GM21786 (cell line): ENCODE results near the gene PLCB4.
"Not testable (repeated sequence)": the region's sequence is repeated elsewhere in the genome, so short reads cannot be mapped to it uniquely, and the experiment has no call there.

ENCODE experiments used
- ATAC-seq: cut with Tn5 transposase; IDR thresholded peaks from one replicate; pipeline ENCODE4 v1.9.1; 2021; ENCODE audit not compliant: unreplicated experiment

Gene PLCB4

DNA sequence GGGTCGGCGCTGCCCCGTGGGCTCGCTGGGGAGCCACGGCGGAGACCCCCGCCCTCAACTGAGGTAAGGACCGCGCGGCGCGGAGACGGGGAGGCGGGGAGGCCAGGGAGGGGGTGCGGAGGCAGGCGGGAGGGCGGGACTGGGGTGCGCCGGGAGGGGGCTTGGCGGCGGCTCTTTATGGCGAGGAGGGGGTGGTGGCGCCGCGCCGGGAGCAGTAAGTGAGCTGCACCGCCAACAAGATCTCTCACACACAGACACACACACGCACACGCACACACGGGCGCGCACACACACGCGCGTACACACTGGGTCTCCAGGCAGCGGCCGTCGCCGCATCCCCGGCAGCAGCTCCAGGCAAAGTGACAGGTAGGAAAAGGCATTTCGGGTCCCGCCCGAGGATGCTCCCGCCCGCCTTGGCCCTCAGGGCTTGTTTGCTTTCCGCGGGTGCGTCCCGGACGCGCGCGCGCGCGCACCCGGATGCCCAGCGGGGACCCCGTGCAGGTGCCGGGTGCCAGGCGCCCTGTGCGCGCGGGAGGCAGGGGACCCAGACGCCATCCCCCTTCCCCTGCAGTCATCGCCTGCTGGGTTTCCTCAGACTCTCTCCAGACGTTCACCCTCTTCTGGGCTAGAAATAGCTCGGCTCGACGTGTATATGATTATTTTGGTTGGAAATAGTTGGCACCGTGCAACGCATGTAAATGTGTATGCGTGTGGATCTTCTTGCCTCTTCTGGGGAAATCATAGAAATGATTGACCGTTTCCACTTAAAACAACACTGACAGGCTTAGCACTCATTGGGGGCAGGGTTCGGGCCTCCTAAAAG lies at the start of gene PLCB4:
Gene PLCB4 (plus strand): TSS at position 247 of the 823 bp plus-strand sequence. CDS start 238,728 bp downstream, outside the sequence.
- ATAC-seq = no peak

DNA sequence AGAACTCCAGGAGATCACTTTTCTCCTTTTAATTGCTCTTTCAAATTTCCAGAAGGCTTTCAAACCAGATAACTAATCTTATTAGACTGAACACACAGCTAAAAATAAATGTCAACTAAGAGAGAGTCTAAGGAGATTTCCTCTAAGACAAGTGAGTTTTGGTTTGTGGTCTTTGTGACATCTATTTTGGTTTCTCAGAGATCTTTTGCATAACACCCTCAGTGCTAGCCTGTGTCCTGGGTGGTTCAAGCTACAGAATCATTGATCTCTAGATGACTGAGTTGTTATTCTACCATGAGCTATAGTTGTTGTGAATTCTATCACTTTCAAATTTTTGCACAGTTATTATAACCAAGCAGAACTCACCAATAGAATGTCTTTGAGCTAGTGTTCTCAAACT lies 49.1 kb upstream of the PLCB4 start:
- ATAC-seq = no peak

DNA sequence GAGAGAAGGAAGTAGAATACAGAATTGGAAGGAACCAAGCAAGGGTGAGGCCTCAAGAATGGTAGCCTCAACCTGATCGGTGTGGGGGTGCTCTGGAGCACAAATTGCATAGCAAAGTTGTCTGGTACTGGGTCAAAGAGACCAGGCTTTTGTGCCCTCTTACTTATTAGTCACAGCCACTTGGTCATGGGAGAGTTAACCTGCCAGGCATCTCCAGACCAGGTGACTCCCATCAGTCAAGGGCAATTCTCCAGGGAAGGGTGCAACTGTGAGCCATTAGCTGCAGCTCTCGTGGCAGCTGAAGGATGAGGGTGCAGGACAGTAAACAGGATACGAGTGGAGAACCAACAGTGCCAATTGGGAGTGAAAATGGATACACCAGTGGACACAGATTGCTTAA lies 47.7 kb upstream of the PLCB4 start:
- ATAC-seq = no peak

DNA sequence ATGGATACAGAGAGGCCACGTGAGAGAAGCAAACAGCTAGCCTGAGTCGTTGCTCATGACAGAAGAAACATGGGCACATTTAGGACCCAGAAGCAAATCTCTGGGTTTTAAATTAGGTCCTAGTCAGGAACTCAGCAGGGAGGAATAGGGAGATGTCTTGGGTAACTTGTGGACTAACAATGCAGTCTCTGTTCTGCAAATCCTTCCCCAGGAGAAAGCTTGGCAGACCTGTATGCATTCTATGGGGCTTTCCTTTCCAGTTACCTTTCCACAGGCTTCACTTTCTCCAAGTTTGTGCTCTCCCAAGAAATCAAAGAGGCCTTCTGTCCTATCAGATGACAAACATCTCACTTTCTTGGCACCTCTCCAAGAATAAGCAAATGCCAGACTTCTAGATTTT lies 47.2 kb upstream of the PLCB4 start:
- no peak for ATAC-seq

DNA sequence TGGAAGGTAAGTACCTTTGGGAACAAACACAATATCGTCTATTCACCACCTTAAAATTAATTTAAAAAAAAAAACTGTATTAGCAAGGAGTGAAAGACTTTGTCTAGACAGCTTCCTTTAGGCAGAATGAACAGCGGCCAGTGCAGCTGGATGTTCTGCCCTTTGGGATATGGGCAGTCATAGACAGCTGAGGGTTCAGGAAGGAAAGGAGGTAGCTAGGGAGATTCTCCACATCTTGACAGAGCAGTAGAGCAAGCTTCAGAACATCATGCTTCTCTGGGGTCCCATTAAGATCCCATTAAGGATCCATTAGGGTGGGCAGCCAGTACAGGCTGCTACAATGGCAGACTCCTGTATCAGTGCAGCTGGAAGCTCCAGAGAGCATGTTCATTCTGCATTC lies 46.5 kb upstream of the PLCB4 start:
- ATAC-seq = no peak

DNA sequence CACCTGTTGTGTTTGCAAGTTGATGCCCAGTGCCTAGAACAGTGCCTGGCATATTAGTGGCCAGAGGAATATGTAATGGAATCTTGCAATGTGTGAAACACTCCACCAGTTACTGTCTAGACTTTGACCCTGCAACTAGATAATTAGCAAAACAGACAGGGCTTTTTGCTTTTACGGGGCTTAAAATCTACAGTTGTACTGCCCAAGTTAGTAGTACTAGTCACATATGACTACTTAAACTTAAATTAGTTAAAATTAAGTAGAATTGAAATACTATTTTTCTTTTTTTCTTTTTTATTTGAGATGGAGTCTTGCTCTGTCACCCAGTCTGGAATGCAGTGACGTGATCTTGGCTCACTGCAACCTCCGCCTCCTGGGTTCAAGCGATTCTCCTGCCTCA lies 44.3 kb upstream of the PLCB4 start:
- ATAC-seq = no peak

DNA sequence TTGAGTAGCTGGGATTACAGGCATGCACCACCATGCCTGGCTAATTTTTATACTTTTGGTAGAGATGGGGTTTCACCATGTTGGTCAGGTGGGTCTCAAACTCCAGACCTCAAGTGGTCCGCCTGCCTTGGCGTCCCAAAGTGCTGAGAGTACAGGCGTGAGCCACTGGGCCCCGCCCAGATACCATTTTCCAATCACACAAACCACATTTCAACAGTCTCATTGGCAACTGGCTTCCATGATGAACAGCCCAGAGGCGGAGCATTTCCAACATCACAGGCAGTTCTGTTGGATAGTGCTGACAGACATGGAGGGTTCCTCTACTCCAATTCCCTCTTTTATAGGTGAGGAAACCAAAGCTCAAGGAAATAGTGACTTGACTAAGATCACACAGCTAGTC lies 43.9 kb upstream of the PLCB4 start:
- ATAC-seq = no peak

DNA sequence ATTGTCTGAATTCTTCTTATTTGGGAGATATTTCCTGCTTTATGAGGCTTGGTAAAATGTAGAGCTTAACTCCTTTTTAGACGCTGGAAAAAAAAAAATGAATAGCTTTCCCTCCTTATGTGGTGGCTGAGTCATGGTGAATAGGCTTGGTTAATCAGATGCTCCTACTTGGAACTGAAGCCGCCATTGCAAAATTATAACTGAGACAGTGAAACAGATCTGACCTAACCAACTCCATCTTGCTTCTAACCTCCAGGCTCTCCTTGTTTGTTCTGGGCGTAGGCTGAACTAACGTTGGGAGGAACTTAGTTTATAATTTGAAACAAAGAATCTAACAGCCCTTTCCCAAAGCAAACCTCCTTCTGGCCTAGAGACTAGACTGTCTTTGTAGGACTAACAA lies 43.2 kb upstream of the PLCB4 start:
- no peak for ATAC-seq

DNA sequence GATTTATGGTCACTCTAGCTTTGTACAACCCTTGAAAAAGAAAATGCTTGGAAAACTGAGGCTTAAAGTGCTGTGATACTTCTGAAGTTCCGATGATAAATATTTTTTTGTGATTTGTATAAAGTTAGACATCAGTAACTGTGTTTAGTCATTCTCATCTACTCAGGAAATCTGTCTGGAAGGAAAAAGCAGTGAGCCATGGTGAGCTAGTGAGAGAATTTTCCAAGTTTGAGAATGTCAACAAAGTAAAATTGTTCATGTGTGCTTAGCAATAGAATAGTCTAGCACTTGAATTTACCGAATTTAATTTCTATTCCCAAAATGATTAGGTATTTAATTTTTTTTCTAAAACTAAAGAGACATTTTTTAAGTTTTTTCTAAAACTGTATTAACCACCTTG lies 41.3 kb upstream of the PLCB4 start:
- no peak for ATAC-seq

DNA sequence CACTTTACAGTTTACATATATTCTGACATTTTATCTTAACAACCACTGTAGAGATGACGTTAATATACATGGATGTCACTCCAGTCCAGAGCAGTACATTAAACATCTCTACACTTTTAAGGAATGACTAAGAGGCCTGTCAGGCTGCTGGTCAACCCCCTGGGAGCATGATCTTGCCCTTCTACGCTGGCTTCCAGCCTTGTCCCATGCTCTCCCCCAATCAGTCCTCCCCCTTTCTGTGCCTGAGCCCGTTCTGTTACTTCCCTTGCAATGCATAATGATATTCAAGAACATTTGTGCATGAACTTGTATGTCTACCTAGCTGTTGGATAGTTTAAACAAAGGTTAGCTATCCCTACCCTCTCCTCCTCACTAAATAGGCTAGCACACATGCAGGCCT lies 40.5 kb upstream of the PLCB4 start:
- no peak for ATAC-seq

DNA sequence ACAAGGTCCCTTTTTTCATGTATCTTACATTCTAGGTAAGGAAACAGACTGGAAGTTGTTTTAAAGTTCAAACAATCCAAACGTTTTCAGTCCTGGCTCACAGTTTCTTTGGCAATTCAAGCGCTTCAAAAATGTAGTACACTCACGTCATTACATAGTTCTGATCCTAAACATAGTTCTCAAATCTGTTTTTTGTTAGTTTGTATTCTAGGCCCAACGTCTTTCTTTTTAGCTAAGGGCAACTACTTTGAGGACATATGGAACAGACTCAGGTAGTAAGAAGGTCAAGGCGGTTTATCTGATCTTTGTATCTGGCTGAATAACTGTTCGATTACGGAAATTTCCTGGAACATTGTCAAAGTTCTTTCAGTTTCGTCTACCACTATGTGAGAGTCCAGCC lies 36.9 kb upstream of the PLCB4 start:
- no peak for ATAC-seq

DNA sequence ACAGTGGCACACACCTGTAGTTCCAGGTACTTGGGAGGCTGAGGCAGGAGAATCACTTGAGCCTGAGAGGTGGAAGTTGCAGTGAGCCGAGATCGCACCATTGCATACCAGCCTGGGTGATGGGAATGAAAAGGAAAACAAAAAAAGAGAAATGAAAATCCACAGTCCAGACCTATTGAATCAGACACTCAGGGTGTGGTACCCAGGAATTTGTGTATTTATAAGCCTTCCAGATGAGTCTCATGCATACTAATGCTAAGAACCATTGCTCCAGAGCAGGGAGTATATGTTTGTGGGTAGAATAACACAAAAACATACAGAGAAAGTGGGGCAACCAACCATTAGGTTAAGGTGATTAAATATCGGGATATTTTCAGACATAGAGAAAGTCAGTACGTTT lies 36.1 kb upstream of the PLCB4 start:
- no peak for ATAC-seq

DNA sequence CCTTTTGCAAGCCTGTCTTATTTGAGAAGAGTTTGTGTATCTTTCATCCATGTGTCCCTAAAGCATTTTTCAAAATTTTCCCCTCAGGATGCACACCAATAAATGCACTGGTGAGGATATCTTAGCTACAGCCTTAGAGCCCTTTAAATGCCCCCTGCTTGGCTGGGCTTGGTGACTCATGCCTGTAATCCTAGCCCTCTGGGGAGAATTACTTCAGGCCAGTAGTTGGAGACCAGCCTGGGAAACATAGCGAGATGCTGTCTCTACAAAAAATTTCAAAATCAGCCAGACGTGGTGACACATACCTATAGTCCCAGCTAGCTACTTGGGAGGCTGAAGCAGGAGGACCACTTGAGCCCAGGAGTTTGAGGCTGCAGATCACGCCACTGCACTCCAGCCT lies 33.8 kb upstream of the PLCB4 start:
- ATAC-seq = no peak

DNA sequence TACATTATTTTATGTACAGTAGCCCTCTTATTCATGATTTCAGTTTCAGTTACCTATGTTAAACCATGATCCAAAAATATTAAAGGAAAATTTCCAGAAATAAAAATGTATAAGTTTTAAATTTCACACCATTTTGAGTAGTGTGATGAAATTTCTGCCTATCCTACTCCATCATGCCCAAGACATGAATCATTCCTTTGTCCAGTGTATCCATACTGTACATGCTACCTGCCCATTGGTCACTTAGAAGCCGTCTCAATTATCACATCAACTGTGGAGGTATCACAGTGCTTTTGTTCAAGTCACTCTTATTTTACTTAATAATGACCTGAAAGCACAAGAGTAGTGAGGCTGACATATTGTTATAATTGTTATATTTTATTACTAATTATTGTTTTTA lies 32.3 kb upstream of the PLCB4 start:
- ATAC-seq = no peak

DNA sequence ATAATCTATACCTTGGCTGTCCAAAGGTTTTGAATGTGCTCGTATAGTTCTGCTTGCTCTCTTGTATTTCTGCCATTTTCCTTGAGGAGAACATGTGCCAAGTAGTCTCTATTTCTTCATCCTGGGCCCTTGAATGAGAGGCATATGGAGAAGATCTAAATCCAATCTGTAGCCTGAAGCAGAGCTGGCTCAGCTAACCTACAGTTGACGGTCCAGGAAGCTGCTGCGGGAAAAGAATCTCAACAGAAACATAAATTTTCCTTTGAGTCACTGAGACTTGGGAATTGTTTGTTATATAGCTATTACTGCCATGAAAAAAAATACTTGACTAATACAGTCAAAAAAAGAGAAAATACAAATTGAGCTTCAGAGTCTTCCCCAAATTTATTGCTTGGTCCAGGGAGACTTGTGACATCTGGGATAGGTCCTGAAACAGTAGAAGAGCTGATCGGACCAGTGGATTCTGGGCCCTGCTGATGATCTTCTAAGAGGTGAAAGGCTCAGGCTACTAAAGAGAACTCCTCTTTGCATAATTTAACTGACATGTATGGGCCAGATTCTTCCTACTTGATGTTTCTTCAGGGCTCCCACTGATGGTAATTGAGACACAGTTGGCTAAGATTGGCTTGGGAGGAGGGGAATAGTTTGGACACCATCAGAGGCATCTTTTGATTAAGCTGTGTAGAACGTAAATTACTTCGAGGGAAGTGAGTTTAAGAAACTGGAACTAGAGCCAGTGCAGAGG lies 29.9 kb upstream of the PLCB4 start:
- no peak for ATAC-seq

DNA sequence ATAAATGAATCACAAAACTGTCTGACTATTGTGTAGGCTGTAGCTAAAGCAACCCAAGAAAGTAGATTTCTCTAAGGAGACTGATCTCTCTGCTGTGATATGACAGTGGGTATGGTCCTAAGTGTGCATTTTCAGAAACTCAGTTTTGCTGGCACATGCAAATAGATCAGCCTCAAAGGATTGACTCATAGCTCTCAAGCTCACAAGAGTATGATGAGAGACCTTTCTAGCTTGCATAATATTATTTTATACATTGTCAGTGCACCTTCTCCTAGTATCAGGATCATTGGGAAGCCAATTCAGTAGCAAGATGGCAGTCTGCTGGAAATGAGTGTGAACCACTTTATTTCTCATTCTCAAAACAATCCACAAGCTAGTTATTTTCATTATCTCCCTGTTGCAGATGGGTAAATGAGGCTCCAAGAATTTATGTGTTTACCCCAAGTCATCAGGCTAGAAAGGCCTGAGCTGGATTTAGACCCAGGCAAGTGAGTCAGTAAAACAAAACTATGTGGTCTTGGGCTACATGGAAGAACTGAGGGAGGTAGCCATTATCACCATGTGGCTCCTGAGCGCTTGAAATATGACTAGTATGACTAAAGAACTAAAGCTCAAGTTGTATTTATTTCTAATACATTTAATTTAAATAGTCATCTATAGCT lies 27.9 kb upstream of the PLCB4 start:
- ATAC-seq = no peak

DNA sequence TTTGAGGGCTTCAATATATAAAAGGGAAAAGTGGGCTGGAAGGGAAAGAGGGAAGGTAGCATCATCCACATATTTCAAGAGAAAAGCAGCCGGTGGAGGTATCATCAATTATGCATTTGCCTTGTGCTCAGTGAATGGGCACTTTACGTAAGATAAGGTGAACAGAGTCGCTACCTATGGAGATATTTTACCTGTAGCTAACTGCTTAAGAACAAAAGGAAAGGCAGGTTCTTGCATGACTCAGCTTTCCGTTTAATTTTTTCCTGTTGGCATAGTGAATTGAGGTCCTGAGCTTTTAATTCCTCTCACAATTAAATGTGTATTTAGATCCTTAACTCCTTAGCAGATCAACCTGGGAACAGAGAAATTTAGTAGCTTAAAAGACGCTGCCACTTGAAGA lies 25.5 kb upstream of the PLCB4 start:
- no peak for ATAC-seq

DNA sequence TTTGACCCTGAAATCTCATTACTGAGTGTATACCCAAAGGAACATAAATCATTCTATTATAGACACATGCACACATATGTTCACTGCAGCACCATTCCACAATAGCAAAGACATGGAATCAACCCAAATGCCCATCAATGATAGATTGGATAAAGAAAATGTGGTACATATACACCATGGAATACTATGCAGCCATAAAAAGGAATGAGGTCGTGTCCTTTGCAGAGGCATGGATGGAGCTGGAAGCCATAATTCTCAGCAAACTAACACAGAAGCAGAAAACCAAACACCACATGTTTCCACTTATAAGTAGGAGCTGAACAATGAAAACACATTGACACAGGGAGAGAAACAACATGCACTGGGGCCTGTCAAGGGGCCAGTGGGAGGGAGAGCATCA lies 21.0 kb upstream of the PLCB4 start:
- ATAC-seq = not testable (repeated sequence)

DNA sequence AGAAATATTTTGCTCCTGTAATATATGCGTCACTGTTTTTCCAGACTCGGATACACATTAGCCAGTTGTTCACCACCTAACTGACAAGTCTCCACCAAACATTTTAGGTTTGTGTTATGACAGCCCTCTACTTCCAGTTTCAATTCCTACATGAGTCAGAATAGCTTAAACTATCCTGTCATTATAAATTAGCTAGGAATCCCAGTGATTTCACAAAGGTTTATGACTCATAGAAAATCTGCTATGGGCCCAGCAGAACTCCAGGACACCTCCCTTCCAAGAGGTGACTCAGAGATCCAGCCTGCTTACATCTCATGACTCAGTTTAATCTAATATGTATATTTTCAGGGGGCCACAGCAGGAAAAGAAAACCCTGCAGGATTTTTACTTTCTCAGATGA lies 17.4 kb upstream of the PLCB4 start:
- no peak for ATAC-seq

DNA sequence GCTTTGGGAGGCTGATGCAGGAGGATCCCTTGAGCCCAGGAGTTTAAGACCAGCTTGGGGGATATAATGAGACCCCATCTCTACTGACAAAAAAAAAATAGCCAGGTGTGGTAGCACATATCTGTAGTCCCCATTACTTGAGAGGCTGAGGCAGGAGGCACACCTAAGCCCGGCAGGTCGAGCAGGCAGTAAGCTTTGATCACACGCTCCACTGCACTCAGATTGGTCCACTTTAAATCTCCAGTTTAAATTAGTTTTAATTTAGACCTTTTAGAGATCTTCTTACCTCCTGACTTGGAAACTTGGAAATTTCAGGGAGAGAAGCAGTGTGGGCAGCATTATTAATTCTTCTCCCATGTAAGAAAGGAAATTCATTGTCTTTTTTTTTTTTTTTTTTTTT lies 16.8 kb upstream of the PLCB4 start:
- no peak for ATAC-seq

DNA sequence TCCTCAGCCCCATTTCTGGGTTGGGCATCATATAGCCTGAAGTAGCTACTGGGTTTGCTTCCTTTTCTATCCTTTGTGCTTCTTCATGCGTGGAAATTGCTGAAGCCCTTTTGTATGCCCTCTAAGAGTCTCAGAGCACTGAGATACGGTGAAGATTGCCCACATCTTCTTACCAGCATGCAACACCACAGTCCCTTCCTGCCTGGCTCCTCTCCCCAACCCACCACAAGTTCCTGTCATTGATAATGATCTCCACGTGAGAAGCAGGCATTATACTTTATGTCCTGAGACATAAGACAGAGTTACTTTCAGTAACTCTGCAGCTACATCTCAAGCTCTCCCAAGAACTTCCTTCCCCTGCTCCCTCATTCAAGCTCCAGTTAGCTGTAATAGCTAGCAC lies 15.8 kb upstream of the PLCB4 start:
- no peak for ATAC-seq

DNA sequence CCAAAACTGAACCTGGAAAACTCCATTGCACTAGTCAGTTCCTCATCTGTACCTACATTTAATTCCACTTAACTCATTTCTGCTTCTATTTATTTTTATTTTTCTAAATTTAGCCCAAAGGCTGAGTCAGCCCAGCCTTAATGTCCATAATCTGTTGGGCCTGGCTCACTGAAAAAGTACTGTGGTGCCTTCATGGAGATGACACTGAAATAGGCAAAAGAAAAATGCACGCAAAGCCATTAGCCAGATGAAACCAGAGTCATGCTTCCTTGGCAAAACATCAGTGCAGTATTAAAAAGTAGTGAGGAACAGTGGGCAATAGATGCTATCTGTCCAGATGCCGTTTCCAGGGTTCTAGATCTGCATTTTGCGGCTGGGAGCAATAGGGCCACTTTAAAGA lies 14.7 kb upstream of the PLCB4 start:
- ATAC-seq = no peak
